Activated CD4-positive, CD25-positive, alpha-beta regulatory T cell (primary cell): ENCODE data around the gene NETO1.

Source experiments
- DNase-seq, 4 experiments: peaks; one replicate each; lab custom pipeline; 2025; lab: John Stamatoyannopoulos, UW

Gene NETO1

GRCh38 chr18:72846736-72847533 lies 20.9 kb downstream of the NETO1 start:
- DNase-seq = no peak

GRCh38 chr18:72843743-72844142 lies 24.0 kb downstream of the NETO1 start:
- DNase-seq = no peak

- DNase-seq = no peak
Measured at GRCh38 chr18:72840109-72840508, 27.7 kb downstream of the NETO1 start.

- DNase-seq = no peak
Measured at GRCh38 chr18:72834731-72835130, 33.1 kb downstream of the NETO1 start.

- DNase-seq = no peak
Measured at GRCh38 chr18:72833471-72833870, 34.3 kb downstream of the NETO1 start.

GRCh38 chr18:72830109-72830508 lies 37.7 kb downstream of the NETO1 start:
- no peak for DNase-seq

- no peak for DNase-seq
Measured at GRCh38 chr18:72828601-72829000, 39.2 kb downstream of the NETO1 start.

GRCh38 chr18:72826736-72827135 lies 41.1 kb downstream of the NETO1 start:
- DNase-seq = no peak

- no peak for DNase-seq
Measured at GRCh38 chr18:72823345-72823744, 44.4 kb downstream of the NETO1 start.

- no peak for DNase-seq
Measured at GRCh38 chr18:72822202-72822601, 45.6 kb downstream of the NETO1 start.

- no peak for DNase-seq
Measured at GRCh38 chr18:72820571-72820970, 47.2 kb downstream of the NETO1 start.

GRCh38 chr18:72819050-72819449 lies 48.7 kb downstream of the NETO1 start:
- no peak for DNase-seq

- DNase-seq = no peak
Measured at GRCh38 chr18:72811047-72811446, 56.7 kb downstream of the NETO1 start.

GRCh38 chr18:72808680-72809079 lies 59.1 kb downstream of the NETO1 start:
- DNase-seq = no peak

- no peak for DNase-seq
Measured at GRCh38 chr18:72799106-72799505, 68.7 kb downstream of the NETO1 start.

- DNase-seq = no peak
Measured at GRCh38 chr18:72783530-72783929, 84.3 kb downstream of the NETO1 start.

GRCh38 chr18:72774914-72775313 lies 92.9 kb downstream of the NETO1 start:
- no peak for DNase-seq

GRCh38 chr18:72772916-72773315 lies 94.9 kb downstream of the NETO1 start:
- no peak for DNase-seq

- no peak for DNase-seq
Measured at GRCh38 chr18:72768681-72769229, 99.0 kb downstream of the NETO1 start.

GRCh38 chr18:72762515-72763122 lies 105.2 kb downstream of the NETO1 start:
- no peak for DNase-seq

GRCh38 chr18:72752220-72752619 lies 115.6 kb downstream of the NETO1 start:
- no peak for DNase-seq

GRCh38 chr18:72742002-72742401 lies 125.8 kb downstream of the NETO1 start:
- DNase-seq = no peak

GRCh38 chr18:72738136-72738535 lies 129.7 kb downstream of the NETO1 start:
- DNase-seq = no peak
